HG02610 (cell line): Measurements from ENCODE around the gene GFI1.
"Not testable (repeated sequence)": the region's sequence is repeated elsewhere in the genome, so short reads cannot be mapped to it uniquely, and the experiment has no call there.

Experiments used
- ATAC-seq: cut with Tn5 transposase; IDR thresholded peaks from one replicate; pipeline ENCODE4 v1.9.1; 2021; ENCODE audit warnings: mild to moderate bottlenecking, moderate library complexity; ENCODE audit not compliant: unreplicated experiment

GFI1 gene

DNA sequence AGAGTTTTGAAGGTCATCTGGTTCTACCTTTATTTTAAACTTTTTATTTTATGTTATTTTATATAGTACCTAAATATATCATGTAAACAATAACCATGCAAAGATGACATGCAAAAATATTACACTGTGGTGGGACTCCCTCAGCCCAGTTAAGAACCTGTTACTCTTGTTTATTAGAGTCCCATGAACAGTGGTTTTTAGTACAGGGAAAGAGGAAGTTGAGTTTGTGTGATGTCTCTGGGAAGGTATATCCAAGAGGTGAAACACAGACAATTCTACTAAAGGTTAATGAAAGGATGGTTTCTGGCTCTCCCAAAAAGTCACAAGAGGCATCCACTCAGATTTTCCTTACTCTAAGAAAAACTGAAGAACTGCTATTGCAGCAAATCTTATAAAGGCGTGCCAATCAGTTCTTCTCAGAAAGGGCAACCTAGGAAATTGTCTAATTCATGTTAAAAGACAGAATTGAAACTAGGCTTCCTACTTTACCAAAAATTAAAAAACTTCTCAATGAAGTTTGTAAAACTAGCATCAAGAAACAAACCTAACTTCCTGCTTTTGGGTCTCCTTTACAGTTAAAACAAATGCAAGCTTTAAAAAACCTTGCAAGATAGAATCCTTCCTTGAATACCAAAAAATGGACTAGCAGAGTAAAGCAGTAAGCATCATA lies 19.9 kb downstream of the GFI1 start:
- ATAC-seq, result no peak

DNA sequence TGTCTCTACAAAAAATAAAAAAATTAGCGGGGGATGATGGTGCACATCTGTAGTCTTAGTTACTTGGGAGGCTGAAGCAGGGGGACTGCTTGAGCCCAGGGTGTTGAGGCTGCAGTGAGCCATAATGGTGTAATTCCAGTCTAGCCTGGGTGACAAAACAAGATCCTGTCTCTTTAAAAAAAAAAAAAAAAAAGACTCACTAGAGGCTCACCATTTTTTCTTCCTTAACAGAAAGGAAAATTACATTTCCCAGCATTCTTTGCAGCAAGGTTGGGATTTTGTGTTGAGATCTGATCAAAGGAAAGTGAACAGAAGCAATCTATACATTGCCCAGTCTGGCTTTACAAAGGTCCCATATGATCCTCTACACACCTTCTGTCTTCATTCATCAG lies 21.5 kb downstream of the GFI1 start:
- ATAC-seq, result no peak

DNA sequence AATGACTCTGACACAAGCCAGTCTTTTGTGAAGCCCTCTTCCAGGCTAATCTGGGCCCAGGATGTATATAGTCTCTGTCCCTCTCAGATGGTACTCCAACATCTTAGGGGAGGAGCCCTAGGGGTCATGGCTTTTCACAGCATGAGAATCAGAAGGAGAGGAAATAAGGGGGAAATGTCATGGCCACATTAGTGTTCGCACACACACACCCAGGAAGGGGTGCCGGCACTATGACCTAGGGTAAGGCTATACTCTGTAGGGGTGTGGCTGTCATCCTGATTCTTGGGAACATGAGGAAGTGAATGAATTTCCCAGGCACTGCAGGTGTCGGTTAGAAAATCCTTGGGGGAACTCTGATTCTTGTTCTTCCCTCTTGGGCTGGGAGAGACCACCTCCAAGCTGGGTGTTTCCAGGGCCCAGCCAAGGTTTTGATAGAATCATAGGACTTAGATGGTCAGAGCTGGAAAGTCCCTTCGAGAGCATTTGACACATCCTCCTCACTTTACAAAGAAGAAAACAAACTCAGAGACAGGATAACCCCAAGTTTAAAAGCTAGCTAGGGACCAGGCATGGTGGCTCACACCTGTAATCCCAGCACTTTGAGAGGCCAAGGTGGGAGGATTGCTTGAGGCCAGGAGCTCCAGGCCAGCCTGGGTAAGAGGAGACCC lies 22.0 kb downstream of the GFI1 start:
- no peak for ATAC-seq

DNA sequence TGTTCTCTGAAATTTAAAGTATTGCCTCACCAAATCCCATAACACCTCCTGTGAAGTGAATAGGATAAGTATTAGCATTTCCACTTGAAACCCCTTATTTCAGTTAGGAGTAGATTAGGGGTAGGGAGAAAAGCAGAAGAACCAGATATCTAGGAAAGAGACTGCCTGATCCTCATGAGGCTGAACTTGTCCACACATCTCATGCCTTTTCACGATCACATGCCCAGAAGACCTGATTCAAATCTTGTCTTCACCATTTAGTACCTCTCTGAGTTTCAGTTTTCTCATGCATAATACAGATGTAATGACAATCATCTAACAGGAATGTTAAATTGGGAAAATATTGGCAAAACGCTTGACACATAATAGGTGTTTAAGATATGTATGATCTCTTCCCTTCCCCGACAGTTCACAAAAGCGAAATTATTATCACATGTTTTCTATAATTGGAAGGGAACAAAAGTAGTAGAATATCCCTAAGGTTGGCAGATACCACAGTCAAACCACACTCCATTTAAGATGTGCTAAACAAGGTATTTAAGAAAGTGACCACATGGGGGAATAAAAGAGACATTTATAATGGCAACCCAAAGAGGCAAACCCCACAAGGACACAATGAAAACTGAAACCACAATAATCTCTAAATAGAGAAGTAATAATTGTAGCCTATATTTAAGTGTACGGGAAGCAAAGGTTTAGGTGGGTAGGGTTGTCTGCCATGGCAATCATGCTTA lies 25.2 kb downstream of the GFI1 start:
- ATAC-seq, result peak; percentile 68

DNA sequence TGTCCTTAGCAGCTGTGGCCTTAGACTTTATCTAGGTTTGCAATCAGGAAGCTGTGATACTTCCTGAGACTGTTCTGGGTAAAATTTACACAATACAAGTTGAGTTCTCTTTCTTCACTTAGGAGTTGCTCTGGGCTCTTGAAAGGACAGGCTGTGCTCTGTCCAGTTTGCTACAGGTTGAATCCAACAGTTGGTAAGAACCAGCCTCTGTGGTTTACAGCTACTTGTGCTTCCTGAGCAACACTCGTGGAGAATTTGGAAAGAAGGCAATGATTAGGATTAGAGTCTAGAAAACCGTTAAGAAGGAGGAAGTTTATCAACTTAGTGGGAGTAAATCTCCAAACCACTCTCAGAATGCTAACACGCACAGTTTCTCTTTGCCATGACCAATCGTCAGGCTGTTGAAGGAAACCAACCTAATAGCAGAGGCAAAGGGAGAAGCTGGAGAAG lies 26.8 kb downstream of the GFI1 start:
- ATAC-seq, result no peak

DNA sequence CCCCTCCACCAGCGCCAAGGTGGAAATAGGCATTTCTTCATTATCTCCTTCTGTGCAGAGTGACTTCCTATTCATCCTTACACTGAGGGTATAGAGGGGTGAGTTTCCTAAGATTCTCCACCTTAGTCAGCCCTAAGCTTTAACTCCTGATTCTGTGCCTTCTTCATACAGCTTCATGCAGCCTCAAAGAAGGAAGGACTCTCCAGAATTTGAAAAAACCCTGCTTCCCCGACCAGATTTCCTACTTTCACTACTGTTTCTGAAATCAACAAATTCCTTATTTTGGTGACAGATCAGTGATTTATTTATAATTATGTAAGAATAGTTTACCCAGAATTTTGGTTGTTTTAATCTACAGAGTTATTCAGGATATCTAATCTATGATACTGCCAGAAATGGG lies 28.6 kb downstream of the GFI1 start:
- no peak for ATAC-seq

DNA sequence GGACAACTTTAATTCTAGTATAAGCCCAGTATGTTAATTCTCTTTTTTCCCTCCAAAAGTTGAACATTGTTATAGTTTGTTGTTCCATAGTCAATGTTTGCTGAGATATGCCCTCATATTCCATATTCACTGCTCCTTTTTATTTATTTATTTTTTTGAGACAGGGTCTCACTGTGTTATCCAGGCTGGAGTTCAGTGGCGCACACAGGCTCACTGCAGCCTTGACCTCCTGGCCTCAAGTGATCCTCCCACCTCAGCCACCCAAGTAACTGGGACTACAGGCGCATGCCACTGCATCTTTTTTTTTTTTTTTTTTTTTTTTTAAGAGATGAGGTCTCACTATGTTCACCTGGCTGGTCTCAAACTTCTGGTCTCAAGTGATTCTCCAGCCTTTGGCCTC lies 38.7 kb downstream of the GFI1 start:
- ATAC-seq, result no peak

DNA sequence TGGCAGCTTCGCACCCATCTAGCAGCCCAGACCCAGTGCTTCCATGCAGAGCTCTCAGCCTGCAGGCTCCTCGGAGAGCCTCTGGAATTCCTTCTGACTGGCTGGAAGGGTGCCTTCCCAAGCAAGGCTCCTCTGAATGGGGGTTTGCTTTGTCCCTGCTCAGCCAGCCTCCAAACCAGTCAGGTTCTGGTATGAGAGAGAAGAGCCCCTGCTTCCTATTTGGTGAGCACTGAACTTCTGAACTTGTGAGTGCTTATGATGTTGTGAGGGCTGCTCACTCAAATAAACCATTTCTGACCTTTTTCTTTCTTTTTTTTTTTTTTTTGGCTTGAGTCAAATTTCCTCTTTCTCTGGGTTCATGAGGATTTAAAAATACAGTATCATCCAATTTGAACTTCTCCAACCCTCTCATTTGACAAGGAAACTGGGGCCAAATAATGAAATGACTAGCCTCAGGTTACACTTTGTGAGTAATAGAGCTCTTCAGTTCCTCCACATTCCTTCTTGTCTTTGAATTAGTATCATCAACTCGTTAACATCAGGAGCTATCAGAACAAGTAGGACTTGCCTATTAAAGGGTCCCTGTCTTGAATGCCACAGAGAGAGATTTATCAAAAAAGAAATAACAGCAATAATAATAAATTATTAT lies 39.6 kb downstream of the GFI1 start:
- ATAC-seq, result no peak

DNA sequence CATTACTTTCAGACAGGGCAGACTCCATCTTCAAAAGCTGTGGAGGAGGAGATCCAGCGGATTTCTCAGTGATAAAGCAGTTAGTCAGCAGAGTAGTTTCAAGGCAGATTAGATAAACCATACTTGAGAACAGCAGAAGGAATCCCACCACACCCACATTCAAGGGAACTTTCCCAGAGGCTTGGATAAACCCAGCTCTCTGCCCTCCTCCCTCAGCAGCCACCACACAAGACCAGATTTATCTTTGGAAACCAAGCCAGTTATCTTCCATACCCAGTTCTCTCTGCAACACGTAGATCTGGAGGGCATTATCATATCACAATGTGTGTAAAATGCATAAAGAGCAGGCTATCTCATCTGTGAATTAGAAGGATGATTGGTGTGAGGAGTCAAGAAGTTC lies 40.2 kb downstream of the GFI1 start:
- ATAC-seq, result no peak

DNA sequence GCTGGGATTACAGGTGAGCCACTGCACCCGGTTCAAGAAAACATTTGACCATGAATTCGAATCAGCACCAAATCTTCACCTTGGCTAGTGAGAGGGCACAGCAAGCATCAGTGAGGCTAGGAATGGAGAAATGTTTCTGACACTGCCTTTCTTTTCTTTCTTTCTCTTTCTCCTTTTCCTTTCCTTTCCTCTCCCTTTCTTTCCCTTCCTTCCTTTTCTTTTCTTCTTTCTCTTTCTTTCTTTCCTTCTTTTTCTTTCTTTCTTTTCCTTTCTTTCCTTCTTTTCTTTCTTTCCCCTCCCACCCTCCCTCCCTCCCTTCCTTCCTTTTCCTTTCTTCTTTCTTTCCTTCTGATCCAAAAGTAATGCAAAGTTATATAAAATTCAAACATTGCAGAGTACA lies 40.9 kb downstream of the GFI1 start:
- ATAC-seq, result no peak

DNA sequence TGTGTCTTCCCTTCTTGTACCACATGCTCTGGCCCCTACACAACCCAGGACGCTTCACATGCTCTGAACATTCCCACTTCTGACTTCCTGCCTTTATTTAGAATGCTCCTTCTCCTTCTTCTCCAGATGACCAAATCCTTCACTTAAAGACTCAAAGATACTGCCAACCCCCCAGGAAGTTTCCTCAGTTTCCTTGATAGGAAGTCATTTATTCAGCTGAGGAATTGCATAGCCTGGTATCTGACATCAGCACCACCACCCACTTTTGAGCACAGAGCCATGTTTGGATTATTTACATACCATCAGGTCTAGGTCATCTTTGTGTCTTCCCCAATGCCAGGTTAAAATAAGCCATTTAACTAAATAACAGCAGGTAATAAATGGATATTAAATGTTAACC lies 42.4 kb downstream of the GFI1 start:
- ATAC-seq, result no peak

DNA sequence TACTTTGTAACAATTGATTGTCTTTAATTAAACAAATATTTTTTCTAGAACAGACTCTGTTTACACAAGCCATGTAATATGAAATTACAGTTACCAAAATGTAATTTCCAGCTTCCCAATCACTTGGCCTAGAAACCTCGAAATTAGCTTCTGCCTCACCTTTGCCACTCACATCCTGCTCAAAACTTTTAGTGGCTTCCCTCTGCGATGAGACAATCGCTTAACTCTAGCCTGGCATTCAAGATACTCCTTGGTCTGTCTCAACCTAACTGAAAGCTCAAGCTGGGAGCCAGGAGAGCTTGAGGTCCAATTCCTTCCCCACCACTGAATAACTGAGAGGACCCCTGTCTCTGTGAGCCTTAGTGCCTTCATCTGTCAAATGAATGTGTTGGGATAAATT lies 42.8 kb downstream of the GFI1 start:
- no peak for ATAC-seq

DNA sequence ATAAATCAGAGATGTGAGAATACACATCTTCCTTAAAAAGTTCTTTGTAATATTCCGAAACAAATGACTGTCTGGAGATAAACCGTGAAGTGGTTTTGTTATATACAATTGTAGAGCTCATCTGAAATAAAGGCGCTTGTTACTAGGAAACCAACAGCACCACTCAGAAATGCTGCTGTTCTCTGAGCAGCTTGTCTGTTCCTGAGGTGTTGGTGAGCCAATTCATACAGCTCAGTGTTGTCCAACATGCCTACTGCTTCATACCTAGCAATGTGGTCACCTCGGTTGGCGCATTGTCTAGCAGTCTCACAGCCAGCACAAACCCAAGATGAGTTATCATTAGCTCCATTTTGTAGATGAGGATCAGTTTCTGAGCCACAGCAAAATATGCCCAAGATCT lies 44.4 kb downstream of the GFI1 start:
- no peak for ATAC-seq

DNA sequence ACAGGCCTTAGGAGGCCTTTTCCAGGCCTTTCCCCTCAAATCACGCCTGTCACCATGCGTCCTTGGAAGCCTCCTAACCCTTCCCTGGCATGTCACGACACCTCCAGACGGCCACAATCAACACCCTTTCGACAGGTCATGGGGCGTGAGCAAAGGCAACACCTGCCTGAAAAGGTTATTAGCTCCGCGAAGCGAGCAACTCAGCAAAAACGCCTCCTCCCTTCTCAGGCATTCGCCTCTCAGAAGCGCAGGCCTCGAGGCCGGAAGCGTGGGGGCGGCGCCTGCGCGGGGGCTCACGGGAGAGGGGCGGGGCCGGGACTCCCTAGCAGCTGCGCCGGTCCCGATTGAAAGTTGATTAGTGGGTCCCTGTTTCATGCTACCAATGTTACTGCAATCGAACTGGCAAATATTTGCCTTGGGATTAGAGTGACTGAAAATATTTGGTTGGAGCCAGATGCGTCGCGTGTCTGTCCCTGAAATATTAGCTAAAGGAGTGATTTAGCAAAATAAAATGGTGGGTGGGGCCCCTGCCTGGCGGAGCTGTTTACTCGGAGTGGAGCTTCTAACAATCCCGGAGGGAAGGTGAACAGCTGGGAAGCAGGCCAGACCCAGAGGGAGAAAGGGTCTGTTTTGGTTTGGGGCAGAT lies 44.9 kb downstream of the GFI1 start:
- ATAC-seq, result no peak

DNA sequence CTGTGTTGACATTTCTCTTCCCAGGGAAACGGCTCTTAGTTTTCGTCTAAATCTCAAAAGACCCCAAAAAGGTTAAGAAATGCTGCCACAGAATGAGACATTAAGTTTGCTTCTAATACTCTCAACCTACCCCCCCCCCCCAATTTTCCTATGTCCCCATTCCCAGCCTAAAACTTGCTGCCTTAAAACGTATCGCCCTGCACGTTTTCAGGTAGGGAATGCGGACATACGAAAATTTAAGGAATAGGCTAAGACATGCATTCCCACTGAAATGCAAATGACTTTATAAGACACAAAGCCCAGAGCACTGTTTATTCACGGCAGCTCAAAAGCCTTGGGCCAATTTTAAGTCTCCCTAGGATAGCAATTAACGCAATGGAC lies 45.4 kb downstream of the GFI1 start:
- no peak for ATAC-seq

DNA sequence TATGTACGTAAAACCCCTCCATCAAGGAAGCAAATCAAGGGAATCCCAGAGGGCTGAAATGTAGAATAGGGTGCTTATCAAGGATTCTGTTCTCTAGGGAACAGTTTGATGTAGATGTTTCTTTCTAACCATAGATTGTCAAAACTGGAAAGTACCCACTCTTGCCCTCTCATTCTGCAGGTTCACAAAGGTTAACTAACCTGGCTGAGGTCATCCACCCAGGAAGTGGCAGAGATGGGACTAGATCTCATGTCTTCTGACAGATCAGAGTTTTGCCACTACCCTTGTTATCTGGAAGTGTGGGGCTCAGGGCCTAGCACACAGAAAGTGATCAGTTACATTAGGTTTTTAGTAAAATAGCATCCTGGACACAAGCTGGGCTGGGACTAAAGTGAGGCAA lies 47.4 kb downstream of the GFI1 start:
- no peak for ATAC-seq

DNA sequence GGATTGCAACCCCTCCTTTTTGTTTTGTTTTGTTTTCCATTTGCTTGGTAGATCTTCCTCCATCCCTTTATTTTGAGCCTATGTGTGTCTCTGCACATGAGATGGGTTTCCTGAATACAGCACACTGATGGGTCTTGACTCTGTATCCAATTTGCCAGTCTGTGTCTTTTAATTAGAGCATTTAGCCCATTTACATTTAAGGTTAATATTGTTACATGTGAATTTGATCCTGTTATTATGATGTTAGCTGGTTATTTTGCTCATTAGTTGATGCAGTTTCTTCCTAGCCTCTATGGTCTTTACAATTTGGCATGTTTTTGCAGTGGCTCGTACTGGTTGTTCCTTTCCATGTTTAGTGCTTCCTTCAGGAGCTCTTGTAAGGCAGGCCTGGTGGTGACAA lies 52.2 kb downstream of the GFI1 start:
- not testable (repeated sequence) for ATAC-seq

DNA sequence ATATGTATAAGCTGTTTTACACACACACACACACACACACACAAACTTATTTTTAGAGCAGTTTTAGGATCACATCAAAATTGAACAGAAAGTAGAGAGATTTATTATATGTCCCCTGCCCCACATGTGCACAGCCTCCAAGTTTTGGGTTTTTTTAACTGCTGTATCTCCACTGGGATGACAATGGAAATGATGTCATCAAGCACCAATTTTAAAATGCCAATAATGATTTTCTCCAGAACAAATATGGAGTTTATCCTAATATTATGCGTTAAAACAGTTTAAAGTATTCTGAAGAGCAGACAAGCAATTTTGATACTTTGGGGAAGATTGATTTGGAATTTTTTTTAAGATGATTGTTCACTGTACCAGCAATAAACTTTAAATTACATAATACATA lies 56.7 kb downstream of the GFI1 start:
- ATAC-seq, result no peak

DNA sequence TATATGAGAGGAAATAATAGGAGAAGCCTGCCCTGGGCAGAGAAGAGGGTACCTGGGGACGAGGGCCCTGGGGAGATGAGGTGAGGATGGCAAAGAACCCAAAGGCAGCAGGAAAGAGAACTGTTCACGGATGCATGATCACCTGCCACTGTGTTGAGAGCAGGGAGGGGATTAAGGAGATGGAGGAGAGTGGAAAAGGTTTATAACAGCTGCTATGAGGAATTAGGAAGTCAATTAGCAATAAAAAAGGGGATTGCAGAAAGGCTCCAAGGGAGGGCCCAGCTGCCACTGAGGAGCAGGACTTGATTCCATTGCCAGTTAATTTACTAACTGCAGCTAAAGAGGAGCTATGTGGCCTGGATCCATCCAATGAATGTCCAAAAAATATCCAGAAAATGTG lies 61.1 kb downstream of the GFI1 start:
- no peak for ATAC-seq
